ENCODE measurements around the gene SYMPK.

SYMPK gene

DNA sequence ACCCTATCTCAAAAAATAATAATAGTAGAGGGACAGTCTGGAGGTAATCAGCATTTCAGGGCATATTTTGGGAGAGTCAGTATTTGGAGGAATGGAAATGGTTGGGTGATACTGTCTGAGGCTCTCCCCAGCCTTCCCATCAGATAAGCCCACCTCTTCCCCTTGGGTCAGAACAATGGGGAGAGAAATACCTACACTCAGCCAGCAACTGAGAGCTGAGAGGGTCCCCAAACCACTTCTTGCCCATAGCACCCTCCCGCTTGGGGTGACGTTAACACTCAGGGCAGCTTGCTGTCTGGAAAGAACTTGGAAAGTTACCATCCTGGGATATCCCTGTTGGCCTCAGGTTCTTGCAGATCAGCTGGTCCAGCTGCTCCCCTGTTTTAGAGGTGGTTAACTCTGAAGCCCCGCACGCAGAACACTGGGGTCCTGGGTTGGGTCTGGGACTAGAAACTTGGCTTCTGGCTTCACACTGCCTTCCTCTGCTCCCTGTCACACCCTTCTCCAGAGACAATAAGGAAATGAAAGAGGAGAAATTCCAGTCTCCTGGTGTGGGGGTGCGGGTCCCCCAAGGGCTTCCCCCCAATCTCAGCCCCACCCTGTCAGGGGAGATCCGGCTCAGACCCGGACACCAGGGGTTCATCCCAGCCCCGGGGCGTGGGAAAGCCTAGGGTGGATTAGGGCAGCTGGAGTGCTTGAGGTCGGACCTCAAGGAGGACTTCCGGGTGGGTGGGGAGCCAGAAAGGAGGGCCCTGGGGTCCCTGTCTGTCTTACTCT, 3.6 kb upstream of the SYMPK start:
- no peak for DNase-seq

DNA sequence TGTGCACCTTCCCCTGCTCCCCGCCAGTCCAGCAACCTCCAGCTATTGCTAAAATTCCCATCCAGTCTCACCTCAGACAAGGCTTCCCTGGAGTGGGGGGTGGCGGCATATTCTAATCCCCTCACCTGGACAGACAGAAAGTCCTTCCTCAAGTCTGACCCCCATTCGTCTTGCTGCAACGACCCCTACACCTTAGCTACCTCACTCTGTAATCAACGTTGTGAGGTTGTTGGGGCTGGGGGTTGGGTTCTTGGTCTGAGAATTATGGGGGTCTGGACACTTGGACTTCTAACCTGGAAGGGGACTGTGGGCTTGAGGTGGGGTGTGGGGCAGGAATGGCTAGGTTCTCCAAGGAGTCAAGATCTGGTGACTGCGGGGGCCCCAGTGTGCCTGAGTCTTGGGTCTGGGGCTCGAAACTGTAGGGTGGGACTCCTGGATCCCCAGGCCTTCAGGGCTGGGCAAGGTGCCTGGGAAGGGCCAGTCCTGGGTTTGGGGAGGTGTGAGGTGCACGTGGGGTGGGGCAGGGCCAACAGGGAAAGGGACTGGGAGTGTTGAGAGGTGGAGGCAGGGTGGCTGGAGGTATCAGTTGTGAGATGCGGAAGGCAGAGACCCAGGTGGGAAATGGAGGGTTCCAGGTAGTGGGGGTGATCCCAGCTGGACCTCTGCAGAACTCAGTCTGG, 2.5 kb upstream of the SYMPK start:
- DNase-seq: no peak

DNA sequence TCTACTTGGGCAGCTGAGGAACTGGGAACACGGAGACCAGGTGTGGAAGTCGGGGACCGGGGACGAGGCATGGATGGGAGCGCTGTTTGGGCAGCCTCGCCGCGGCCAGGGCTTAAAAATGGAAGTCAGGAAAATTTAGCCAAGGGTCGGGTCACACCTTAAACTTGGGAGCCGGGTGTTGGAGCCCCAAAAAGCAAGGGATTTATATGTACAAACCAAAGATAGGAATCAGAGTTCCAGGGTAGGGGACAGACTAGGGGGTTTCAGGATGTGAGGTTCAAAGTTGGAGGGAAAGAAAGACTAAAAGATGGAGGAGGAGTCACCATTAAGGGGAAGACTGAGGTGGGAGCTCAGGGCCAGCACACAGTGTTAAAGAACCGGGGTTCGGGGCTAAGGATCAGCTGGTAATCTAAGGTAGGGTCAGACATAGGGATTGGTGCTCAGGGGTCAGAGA, 1.7 kb upstream of the SYMPK start:
- no peak for DNase-seq

DNA sequence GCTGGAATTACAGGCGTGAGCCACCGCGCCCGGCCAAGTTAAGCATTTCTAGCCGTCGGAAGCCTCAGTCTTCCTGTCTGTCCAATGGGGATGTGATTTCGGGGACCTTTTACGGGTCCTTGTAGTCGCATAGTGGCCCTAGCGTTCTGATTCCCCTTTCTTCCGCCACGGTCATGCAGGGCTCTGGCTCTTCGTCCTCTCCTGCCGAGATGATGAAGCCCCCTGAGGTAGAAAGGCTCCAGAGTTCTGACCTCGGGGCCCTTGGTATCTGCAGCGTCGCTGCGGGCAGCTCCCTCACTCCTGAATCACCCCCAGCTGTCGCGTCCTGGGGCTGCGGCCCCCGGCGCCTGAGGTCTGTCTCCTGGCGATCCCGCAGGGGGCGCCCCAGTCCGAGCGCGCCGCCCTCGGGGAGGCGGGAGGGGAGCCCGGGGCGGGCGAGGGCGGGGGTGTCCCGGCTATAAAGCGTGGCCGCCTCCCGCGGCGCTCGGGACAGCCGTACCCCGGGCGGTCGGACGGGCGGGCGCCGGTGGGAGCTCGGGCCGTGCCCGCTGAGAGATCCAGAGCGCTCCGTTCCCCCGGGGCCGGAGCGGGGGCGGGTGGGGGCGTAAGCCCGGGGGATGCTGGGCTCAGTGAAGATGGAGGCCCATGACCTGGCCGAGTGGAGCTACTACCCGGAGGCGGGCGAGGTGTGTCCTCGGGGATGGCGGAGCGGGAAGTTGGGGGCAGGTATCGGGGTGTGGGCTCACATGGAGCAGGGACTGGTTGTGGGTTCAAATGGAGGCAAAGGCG, 1.1 kb upstream of the SYMPK start, which contains the start of gene FOXA3:
TSS of gene FOXA3 (plus strand) at position 487 of the 789 bp plus-strand sequence. CDS start at position 618, 131 bp downstream.
- no peak for DNase-seq

- no peak for DNase-seq
Observed at GRCh38 chr19:45863335-45863839, 440 bp upstream of the SYMPK start.

GRCh38 chr19:45862271-45862563, 730 bp downstream of the SYMPK start:
- no peak for DNase-seq

GRCh38 chr19:45860359-45861259, 2.3 kb downstream of the SYMPK start:
- no peak for DNase-seq

GRCh38 chr19:45854167-45854778, 8.7 kb downstream of the SYMPK start:
- no peak for DNase-seq

GRCh38 chr19:45852983-45853382, 10.0 kb downstream of the SYMPK start:
- DNase-seq: no peak

DNA sequence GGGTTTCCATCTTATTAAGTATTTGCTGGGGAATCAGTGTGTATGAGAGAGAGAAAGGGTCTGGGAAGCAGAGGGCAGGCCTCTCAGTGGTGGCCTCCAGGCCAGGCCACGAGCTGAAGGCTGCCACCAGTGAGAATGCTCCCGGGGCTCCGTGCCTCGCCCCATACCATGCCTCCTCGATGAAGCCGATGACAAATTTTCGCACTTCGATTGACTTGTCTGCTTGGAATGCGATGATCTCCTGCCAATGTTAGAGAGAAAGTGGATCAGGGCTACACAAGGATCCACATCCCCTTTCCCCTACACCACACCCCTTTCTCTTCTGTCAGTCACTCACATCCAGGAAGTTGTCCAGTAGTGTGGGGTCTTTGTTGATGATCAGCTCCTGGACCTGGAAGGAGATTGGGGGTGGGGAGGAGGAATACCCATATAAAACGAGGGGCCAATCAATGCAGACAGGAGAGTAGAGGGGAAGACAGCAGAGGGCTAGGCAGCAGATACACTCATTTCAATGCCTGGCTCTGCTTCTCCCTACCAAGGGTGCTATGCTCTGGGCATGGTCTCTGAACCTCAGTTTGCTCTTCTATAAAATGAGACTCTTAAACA, 10.7 kb downstream of the SYMPK start:
- no peak for DNase-seq

DNA sequence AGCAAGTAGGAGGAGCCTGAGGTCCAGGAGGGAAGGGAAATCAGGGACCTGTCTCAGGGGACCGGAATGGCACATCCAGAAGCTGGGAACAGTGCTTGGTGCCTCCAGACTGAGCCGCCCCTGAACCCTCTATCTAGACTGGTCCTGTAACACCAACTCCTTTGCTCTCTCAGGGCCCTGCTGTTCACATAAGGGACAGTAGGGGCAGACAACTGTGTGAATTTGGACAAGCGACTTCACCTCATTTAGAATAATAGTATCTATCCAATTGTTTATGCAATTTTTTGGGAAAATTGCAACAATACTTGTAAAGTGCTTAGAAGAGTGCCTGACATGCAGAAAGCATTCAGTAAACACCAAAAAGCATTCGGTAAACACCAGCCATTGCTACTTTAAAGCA, 14.0 kb downstream of the SYMPK start:
- DNase-seq: no peak

- no peak for DNase-seq
Observed at GRCh38 chr19:45847663-45848062, 15.3 kb downstream of the SYMPK start.

DNA sequence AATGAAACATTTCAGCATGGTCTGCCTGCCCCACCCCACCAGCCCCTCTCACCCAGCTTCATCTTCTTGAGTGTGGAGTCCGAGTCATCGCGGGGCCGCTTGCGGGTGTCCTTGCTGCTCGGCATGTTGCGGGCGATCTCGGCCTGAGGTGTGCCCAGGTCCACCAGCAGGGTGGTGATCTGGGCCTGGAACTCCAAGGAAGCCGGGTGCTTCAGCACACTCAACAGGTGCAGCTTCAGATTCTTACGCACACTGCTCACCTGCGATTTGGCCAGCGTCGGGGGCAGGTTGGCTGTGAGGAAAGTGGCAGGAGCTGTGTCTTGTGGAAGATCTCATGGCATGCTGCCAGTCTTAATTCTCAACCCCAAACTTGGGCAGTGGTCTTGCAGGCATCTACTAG, 20.7 kb downstream of the SYMPK start:
- DNase-seq: no peak

GRCh38 chr19:45834970-45835369, 28.0 kb downstream of the SYMPK start:
- no peak for DNase-seq

DNA sequence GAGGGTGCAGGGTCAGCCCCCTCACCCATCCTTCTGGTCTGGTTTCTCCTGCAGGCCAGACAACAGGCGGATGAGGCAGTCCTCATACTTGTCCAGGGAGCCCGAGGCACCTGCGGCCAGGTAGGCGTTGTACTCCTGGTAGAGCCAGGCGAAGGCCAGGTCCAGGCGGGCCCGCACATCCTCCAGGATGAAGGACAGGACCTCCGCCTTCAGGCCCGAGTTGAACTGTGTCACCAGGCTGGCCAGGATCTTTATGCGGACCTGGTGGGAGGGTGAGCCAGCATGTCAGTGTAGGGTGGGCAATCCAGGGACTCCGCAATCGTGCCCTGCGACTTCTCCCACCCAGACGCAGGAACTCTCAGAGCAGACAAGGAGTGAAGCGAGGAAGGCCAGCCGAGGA, 34.0 kb downstream of the SYMPK start:
- no peak for DNase-seq

- DNase-seq: no peak
Observed at GRCh38 chr19:45828523-45828922, 34.4 kb downstream of the SYMPK start.

DNA sequence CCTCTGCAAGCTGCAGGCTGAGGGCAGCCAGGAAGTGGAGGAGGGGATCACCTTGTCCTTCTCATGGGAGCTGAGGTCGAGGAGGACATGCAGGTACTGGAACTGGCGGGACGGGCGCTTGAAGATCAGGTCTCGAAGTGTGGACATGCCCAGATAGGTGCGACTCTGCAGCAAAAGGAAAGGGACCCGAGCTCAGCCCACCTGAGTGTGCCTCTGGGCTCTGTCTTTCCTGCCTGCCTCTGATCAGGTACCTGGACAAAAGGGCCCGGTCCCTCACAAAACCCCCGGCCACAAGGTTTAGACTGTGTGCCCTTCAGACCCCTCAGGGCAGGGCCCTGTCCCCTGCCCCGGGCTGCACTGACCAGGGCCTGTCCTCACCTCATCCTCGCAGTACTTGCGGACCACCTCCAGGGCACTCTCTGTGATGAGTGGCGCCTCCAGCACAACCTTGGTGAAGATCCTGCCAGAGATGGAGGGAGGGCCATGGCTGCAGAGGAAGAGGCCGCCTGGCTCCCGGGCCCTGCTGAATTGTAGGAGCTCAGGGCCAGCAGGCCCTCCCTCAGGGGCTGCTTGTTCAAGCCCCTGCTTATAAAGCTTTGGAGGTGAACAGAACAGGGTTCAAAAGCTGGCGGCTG, 35.4 kb downstream of the SYMPK start:
- no peak for DNase-seq

- DNase-seq: no peak
Observed at GRCh38 chr19:45826934-45827333, 36.0 kb downstream of the SYMPK start.

- DNase-seq: no peak
Observed at GRCh38 chr19:45825917-45826893, 36.7 kb downstream of the SYMPK start.

DNA sequence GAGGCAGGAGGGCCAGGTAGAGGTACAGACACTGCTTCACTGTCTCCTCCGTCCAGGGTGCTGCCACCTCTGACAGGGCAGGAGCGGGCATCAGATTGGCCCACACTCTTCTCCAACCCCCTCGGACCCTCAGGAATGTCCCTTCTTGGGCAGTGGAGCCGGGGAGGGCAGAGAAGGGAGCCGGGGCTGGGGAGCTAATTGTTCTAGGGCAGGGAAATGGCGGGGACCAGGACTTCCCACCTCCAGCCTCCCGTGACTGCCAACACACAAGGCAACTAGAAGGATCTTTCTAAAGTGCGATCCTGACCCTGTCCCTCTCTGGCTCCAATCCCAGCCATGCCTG, 37.7 kb downstream of the SYMPK start:
- DNase-seq: no peak
